HL-60 (cell line): ENCODE results near the gene NBDY.

Experiments
- CTCF ChIP-seq: IDR thresholded peaks from one replicate; pipeline ENCODE4 v1.5.1; 2011; ENCODE audit warnings: low read length, control low read depth, inconsistent platforms; ENCODE audit not compliant: insufficient read depth
- GABPA ChIP-seq: IDR thresholded peaks from 2 replicates; pipeline ENCODE4 v1.6.1; 2012; ENCODE audit warnings: low read depth
- POLR2AphosphoS5 ChIP-seq: IDR thresholded peaks from 2 replicates; pipeline ENCODE4 v1.6.1; 2012; ENCODE audit warnings: low read depth
- REST ChIP-seq: IDR thresholded peaks from 2 replicates; pipeline ENCODE4 v1.6.1; 2012; ENCODE audit warnings: low read depth; ENCODE audit not compliant: insufficient replicate concordance
- SPI1 ChIP-seq: IDR thresholded peaks from 2 replicates; pipeline ENCODE4 v1.6.1; 2012; ENCODE audit warnings: low read depth, mild to moderate bottlenecking, borderline replicate concordance

GRCh38 chrX:56766554-56767347, 37.7 kb downstream of the NBDY start:
- TF ChIP-seq CTCF (no peak), POLR2AphosphoS5 (no peak), GABPA (no peak), REST (no peak), SPI1 (no peak)
